T1000 (cell line): ENCODE results near the gene PSMG1.
"Not testable (repeated sequence)": the region's sequence is repeated elsewhere in the genome, so short reads cannot be mapped to it uniquely, and the experiment has no call there.

ENCODE experiments used
- DNase-seq: peaks from one replicate; lab custom pipeline; 2025; ENCODE audit warnings: mixed read lengths; lab: John Stamatoyannopoulos, UW

The PSMG1 gene

DNA sequence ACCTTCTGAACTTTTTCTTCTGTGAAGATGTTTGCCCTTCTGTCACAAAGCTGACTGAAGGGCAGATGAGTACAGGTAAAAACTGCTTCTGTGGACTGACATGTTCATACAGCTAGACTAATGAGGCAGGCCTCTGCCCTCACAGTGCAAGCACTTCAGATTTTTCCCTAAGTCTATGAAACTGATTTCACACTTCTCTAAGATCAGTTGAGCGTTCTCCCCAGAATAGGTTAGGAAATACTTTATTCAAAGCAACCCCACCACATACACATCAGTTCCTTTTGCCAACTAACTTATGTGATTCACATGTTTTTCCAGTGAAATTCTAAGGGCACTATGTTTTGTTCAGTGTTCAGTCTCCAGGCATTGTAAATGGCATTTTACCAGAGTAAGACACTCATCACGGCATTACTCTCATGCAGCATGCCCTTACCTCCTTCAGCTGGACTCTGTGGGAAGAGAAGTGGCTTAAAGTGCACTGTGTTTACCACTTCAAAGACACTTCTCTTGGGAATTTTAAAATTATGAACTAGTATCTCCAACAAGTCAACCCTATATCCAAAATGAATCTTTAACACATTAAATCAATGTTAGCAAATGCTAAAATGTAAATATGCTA, 5.4 kb upstream of the PSMG1 start:
- DNase-seq = no peak

GRCh38 chr21:39187141-39187540, 3.9 kb upstream of the PSMG1 start:
- no peak for DNase-seq

DNA sequence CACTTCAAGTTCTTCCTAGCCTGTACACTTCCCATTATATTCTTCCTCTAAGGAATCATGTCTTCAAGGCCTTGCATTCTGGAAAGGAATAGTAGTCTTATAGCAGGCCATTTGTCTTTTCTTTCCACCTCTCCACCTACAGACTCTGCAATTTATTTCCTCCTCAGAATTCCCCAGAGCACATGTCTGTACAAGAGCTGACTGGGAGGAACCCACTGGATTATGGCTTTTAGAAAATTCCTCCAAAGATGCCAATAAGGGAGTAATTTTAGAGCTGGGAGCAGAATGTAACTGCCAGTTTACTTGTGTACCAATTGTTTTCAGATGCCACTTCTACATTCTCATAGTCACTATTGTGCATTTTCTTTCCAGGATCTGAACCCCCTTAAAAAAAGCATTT, 3.4 kb upstream of the PSMG1 start:
- DNase-seq = no peak

DNA sequence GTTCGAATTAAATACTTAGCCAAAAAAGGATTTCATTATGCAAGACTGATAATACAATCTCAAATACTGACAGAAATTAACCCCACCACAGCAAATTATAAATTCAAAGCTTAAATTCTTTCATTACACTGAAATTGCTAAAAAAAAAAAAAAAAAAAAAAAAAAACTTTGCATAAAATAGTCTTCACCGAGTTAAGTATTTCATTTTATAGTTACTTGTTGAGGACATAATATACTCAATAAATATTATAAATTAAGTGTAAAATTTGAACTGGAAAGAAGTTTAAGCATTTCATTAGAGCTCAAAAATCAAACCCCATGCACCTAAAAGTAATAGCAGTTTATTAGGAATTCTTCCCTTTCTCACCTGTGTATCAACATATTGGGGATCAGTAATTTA, 1.9 kb upstream of the PSMG1 start:
- DNase-seq = no peak

DNA sequence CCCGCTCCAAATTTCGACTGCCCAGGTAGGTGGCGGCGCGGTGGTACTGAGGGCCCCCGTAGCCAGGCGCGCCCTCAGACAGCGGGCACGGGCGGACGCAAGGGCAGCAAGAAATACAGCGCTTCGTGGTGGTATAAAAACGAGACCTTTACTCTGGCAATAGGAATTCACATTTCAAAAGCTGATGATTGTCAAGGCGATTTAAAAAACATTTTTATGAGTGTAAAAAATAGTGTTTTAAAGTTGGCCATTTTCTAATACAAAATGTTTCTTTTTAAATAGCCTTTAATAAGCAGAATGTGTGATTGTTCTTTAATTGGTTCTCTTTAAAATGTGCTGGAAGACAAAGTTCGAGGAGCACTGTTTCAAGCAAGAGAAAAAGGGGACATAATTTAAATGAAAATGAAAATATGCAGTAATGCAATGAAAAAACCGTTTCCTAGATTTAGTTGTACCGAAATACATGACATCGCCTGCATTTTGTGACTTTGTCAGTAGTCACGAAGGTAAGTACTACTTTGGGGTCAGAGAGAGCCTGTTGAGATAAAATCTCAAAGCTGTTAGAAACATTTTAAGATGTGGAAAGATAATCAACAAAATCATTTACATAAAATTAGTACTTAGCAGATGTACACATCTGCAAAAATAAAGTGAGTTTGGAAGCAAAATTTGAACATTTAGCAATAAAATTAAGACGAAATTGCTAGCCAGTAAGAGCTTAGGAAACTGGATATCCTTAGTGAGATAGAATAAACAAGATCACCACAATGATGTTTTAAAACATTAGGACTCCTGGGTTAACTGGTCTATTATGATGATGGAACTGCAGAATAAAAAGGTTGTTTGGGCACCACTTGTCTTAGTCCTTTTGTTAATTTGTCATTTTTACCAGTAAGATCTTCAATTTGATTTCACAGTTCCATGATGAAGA, 1.1 kb upstream of the PSMG1 start:
- DNase-seq = no peak

DNA sequence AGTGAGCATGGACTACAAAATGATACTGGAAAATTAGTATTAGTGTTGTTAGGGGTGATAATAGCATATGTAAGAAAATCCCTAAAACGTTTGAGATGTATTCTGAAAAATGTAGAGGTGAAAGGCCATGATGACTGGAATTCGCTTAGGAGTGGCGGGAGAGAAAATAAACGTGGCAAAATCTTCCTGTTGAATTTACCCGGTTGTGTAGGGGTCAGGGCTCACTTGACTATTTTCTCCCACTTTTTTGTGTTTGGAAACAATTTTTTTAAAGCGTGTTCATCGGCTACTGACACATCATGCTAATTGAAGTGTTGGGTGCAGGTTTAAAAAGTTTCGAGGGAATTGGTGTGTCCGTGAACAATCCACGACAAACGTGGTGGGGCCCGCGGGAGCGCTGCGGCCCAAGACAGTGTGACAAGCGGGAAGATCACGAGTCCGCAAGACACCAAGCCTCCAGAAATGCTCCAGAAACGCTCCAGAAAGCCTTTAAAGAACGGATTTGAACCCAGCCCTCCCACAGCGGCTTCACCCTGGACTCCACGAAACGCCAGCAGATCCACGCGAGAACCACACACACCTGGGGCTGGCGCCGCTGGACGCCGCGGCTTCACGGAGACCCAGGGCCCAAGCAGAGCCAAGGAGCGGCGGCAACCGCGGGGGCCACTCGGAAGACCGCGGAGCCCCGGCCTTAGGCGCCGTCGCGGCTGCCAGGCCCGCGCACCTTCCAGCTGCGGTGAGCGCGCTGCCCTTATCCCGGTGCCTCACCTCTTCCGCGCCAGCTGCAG, 573 bp downstream of the PSMG1 start:
- no peak for DNase-seq

DNA sequence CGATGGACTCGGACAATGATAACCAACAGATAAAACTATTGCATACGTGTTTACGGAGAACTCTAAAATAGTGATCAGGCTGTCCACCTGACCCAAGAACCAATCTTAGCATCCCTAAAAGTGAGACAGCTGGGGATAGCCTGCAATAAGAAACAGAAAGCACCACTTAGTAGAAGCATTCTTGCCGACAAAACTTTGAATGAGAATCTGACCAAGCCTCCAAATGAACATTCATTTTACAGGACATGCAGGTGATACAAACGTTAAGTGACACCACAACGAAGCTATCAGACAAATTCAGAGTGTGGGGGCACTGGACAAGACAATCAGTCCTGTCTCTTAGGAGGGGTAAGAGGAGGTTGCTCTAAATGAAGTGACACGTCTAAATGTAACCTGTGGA, 1.2 kb downstream of the PSMG1 start:
- DNase-seq = no peak

- no peak for DNase-seq
Measured at GRCh38 chr21:39181205-39181818, 1.9 kb downstream of the PSMG1 start.

DNA sequence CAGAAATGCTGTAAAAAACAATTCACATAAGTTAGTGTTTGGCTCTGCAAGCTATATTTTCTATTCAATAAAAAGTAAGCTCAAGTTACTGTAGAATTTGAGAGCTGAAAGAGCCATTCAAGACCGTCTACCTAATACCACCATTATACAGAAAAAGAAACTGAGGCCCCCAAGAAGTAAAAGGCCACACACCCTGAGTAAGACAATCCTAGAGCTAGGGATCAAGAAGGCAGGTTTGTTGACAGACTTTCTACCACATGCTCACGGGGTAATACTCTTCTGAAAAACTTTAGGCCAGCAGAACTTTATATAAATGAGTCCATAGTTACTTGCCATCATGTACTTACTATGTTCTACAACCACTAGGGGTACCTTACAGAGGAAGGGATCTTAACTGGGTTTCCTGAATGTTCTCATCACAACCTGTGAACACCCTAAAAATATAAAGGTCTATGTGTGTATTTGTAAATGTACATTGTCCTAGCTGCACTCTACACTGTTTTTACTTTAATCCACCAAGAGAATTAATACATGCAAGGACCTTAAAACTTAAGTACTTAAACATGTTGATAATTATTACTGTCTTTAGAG, 2.7 kb downstream of the PSMG1 start:
- DNase-seq = no peak

GRCh38 chr21:39178421-39178820, 4.8 kb downstream of the PSMG1 start:
- DNase-seq = no peak

DNA sequence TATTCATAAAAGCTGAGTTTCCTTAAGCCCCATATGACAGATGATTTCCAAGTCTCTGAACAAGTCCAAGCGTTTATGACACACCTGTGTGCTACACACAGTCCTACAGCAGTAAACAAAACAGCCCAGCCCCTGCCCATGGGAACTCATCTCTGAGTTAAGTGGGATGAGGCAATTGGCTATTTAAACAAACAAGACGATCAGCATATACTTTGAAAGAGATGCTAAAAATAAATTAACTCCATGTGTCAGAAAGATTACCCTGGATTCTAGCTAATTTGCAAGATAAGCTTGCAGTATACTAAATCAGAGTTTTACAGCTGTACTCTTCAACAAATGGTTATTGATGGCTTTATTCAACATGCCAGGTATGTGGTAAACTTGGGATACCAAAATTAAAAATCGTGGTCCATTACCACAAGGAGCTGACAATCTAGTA, 7.0 kb downstream of the PSMG1 start:
- no peak for DNase-seq

GRCh38 chr21:39175665-39176064, 7.6 kb downstream of the PSMG1 start:
- DNase-seq = no peak

GRCh38 chr21:39175154-39175553, 8.1 kb downstream of the PSMG1 start:
- no peak for DNase-seq

DNA sequence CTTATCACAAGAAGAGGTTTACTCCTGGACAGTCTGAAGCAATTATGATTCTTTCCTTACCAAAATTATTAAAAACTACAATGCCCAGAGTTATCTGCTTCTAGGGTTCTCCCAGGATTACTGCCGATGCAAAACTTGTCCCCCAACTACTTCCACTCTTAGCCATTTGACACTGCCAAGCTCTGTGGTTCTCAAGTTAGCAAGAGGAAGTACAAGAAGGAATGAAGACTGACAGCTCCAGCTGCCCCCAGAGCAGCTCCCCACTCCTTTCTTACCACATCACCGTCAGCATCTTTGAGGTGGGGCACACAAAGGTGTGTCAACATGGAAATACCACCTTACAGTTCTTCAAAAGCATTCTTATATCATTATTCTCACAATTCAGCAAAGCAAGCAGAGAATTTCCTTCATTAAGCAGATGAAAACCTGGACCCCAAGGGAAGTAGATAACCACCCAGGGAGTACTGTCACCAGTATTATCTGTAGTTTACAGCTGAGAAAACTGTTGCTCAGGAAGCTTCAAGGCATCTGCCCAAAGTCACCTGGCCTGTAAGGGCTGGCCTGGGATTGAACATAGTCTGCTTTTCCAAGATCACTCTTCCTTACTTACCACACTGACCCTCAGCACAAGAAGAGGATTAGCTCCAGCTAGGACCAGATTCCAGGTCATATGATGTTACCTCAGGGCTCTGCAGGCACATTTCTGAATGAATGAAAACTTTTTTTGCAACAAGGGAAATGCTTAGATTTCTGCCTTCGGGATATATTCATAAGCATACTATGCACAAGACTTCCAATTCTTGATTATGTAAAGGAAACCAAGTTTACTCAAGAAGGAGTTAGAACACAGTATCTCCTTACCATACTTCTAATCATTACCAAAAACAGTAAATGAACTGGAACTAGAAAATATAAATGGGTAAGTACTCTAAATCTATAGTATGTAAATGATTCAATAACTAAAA, 9.3 kb downstream of the PSMG1 start:
- DNase-seq = no peak

DNA sequence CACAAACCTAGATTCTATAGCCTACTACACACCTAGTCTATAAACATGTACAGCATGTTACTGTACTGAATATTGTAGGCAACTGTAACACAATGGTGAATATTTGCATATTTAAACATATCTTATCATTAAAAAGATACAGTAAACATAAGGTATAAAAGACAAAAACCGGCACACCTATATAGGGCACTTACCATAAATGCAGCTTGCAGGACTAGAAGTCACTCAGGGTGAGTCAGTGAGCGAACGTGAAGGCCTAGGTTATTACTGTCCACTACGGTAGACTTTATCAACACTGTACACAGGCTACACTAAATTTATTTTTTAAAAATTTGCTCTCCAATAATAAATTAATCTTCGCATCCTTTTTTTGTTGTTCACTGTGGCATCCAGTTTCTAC, 13.3 kb downstream of the PSMG1 start:
- DNase-seq = no peak

- no peak for DNase-seq
Measured at GRCh38 chr21:39168800-39169199, 14.5 kb downstream of the PSMG1 start.

GRCh38 chr21:39164523-39164922, 18.7 kb downstream of the PSMG1 start:
- DNase-seq = no peak

DNA sequence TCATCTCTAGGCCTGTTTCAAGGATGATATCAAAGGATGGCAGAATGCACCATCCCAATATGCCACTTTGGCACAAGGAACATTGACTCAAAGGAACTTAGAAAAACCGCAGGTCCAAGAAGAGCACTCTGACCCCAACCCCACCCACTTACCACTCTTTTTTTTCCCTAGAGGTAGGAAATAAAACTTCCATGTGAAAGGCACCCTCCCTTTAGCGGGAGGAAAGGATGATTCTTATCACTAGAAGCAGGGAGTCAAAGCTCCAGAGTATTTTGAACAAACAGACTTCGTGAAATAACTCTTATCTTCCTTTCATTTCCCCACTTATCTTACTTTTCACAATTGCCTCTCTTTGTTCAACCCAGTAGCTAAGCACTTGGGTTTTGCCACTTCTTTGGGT, 22.2 kb downstream of the PSMG1 start:
- no peak for DNase-seq

DNA sequence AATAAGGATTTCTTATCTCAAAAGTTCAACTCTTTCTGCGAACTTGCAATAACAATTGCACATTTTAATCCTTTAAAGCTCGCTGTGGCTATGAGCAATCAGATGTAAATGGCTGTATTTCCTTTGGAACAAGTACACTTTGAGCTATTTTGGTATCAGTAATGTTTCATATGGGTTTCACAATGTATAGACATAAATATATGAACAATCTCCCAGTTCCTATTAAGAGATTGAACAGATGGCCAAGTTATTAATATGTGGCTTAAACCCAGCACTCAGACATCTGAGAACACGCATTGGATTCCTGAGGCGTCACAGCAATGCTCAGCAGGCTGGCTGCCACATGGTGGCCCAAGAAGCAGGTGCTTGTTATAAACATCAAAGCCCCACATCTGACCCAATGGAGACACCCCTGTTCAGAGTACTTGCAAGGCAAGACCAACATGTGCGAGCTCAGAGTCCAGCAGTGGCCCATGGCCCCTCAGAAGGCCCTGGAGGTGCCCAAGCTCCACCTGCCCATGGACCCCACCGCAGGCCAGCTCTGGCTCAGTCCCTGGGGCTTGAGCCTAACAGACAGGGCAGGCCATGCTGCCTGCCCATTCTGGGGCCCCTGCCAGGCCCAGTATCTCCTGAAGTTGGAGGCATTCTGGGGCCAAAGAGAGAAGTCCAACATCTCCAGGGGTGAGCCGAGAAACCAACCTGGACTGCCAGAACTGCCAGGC, 23.7 kb downstream of the PSMG1 start:
- no peak for DNase-seq

DNA sequence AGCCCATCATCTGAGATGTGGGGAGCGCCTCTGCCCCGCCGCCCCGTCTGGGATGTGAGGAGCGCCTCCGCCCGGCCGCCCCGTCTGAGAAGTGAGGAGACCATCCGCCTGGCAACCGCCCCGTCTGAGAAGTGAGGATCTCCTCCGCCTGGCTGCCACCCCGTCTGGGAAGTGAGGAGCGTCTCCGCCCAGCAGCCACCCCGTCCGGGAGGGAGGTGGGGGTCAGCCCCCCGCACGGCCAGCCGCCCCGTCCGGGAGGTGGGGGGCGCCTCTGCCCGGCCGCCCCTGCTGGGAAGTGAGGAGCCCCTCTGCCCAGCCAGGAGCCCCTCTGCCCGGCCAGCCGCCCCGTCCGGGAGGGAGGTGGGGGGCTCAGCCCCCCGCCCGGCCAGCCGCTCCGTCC, 26.0 kb downstream of the PSMG1 start:
- DNase-seq = not testable (repeated sequence)
